Fibroblast of the aortic adventitia (primary cell): ENCODE measurements around the gene SHQ1. TPM values are rescaled to one million over a fixed set of nuclear protein-coding genes. Genes with fewer than 3 reads are reported as not detected.

Source experiments
- DNase-seq: peaks from one replicate; pipeline ENCODE4 v3.0.0-alpha.2; 2010; ENCODE audit warnings: low read depth
- H3K4me3 ChIP-seq: 2 replicates; pipeline ENCODE4 v1.5.1; 2011; ENCODE audit warnings: low read depth, mild to moderate bottlenecking, control low read depth, low read length, moderate library complexity
- CTCF ChIP-seq: IDR thresholded peaks from 2 replicates; pipeline ENCODE4 v1.5.1; 2011; ENCODE audit warnings: mild to moderate bottlenecking, low read length, control low read depth, inconsistent platforms; ENCODE audit not compliant: insufficient read depth
- total RNA-seq: library from RNA; depleted of rRNA; stranded (reverse); fragments of >200 nt; gene quantifications from 2 replicates; pipeline ENCODE4 v1.2.3, GENCODE V29; 2012; ENCODE audit warnings: low replicate concordance

Gene SHQ1
- total RNA-seq, 1 donor, result 21.5 TPM

DNA sequence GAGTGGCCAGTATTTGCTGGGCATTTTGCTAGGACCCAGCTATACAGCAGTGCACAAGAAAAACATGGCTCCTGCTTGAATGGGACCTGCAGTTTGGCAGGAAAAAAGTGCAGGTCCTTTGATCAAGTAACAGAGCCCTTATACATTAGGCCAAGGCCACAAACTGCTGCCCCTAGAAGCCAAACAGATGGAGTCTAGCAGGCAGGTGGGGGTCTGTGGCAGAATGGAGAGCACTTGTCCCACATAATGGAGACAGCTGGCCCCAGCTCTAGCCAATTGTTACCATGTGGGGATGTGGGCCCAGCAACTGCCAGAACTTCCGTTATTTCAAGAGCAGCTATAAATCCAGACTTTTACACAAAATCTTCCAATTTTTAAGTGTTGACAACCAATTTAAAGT is 79.3 kb downstream of the SHQ1 start:
- TF ChIP-seq CTCF, result no peak
- no peak for DNase-seq
- no peak overlapping the region for H3K4me3 ChIP-seq

DNA sequence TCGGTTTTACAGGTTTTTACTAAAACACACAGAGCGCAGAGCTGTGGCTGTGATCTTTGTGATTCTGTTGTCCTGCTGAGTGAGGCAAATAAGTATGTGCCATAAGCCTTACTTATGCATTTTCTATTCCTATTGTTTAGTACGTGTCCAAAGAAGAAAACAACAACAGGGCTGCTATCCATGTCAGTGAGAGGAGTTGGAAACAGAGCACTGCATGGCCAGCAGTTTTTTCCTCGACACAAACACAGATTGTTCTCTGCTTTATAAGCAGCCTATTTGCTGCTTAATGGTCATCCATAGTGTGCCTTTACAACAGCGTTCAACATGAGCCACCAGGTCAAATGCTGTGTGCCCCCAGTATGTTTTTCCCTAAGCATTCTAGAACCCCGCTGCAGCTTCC is 79.8 kb downstream of the SHQ1 start:
- no peak for TF ChIP-seq CTCF
- DNase-seq, result no peak
- H3K4me3 ChIP-seq, result no peak overlapping the region

DNA sequence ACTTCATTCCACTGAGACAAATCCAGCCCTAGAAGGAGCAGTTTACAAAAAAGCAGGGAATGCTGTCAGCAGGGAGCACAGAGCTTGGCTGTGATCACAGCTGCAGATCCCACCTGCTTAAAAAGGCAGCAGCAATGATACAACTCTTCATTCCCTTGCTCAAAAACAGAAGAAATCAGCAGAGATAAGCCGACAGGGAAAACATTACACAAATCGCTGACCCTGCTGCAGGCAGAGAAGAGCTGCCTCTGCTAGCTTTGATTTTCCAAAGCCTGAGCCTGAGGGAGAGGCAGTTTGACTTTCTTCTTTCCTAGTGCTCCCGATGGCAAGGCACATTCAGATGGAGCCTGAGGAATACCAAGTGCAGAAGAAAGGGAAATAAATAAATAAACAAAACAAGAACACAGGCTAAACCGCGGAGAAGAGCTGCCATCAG is 80.2 kb downstream of the SHQ1 start:
- no peak for DNase-seq
- no peak for TF ChIP-seq CTCF

DNA sequence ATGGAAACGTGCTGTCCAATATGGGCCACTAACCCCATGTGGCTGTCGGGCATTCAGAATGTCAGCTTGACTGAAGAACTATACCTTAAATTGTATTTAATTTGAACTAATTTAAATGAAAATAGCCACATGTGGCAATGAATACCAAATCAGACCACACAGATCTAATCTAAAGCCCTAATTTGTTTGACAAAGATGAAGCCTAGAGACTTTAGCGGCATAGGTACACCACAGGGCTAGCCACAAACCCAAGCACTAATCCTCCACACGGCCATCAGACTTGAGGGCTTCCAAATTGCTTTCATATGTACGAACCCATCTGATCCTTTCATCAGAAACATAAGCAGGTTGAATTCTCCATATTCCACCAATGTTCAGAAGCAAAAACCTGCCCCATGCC is 81.4 kb downstream of the SHQ1 start:
- no peak for DNase-seq
- TF ChIP-seq CTCF, result no peak
- H3K4me3 ChIP-seq, result no peak overlapping the region

More for the DNA sequence above, 80.2 kb downstream of the SHQ1 start:
- H3K4me3 ChIP-seq, result no peak overlapping the region

- no peak for DNase-seq
- no peak overlapping the region for H3K4me3 ChIP-seq
- no peak for TF ChIP-seq CTCF
Observed at GRCh38 chr3:72763751-72764440, 84.3 kb downstream of the SHQ1 start.

GRCh38 chr3:72761410-72761809 is 86.8 kb downstream of the SHQ1 start:
- TF ChIP-seq CTCF, result no peak
- no peak overlapping the region for H3K4me3 ChIP-seq
- DNase-seq, result no peak

GRCh38 chr3:72760225-72760624 is 88.0 kb downstream of the SHQ1 start:
- no peak for TF ChIP-seq CTCF
- no peak for DNase-seq
- no peak overlapping the region for H3K4me3 ChIP-seq
